Retinal pigment epithelial cell (primary cell): ENCODE data around the gene PLVAP.

ENCODE experiments used
- DNase-seq: peaks from one replicate; pipeline ENCODE4 v3.0.0-alpha.2; 2010; ENCODE audit warnings: low read depth
- H3K4me3 ChIP-seq: 2 replicates; pipeline ENCODE4 v1.5.1; 2011; ENCODE audit warnings: mild to moderate bottlenecking, low read length, control low read depth, moderate library complexity
- CTCF ChIP-seq: conservative IDR thresholded peaks from 2 replicates; pipeline ENCODE4 v1.5.1; 2011; ENCODE audit warnings: low read depth, low read length, control low read depth, inconsistent platforms

The PLVAP gene

GRCh38 chr19:17398902-17399527 is 21.9 kb upstream of the PLVAP start:
- H3K4me3 ChIP-seq, result no peak overlapping the region
- DNase-seq, result no peak
- TF ChIP-seq CTCF, result no peak

GRCh38 chr19:17394891-17395415 is 17.8 kb upstream of the PLVAP start:
- peak; percentile 72 for TF ChIP-seq CTCF
- H3K4me3 ChIP-seq, result no peak overlapping the region
- DNase-seq, result no peak

GRCh38 chr19:17393914-17394313 is 16.8 kb upstream of the PLVAP start, which contains the start of gene CCDC194:
Gene CCDC194 (minus strand): TSS chr19:17394196. CDS start chr19:17394158, 38 bp downstream.
- no peak for DNase-seq
- TF ChIP-seq CTCF, result no peak
- H3K4me3 ChIP-seq, result no peak within 1 kb of the TSS

GRCh38 chr19:17393002-17393401 is 15.9 kb upstream of the PLVAP start:
- H3K4me3 ChIP-seq, result no peak overlapping the region
- no peak for TF ChIP-seq CTCF
- DNase-seq, result no peak

- no peak for TF ChIP-seq CTCF
- peak overlapping the region; percentile 17 for H3K4me3 ChIP-seq
- DNase-seq, result no peak
These were observed 14.4 kb upstream of the PLVAP start for GRCh38 chr19:17391371-17392151.

GRCh38 chr19:17390665-17391370 is 13.7 kb upstream of the PLVAP start:
- DNase-seq, result peak; percentile 64
- TF ChIP-seq CTCF, result peak; percentile 62
- peak overlapping the region; percentile 55 for H3K4me3 ChIP-seq
